GM21423 (cell line): ENCODE measurements around the gene EPB41L4A.

ENCODE experiments used
- ATAC-seq: cut with Tn5 transposase; IDR thresholded peaks from one replicate; pipeline ENCODE4 v1.9.1; 2021; ENCODE audit warnings: mild to moderate bottlenecking, moderate library complexity; ENCODE audit not compliant: unreplicated experiment

EPB41L4A gene

DNA sequence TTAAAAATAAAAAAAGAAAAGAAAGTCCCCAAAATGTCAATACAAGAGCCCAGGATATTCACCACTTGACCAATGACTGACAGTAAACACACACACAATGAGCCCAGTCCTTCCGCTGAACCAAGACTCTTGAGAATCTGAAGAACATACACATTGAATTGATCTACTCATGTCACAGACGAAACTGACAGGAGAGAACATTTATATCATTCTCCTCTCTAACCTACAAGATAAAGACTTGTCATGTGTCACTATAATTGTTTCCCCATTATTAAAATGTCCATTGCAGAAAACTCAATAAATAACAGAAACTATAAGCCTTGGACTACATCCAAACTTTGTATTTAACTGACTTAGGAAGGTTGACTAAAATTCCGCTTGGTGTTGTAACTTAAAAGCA, 296.7 kb downstream of the EPB41L4A start:
- no peak for ATAC-seq

DNA sequence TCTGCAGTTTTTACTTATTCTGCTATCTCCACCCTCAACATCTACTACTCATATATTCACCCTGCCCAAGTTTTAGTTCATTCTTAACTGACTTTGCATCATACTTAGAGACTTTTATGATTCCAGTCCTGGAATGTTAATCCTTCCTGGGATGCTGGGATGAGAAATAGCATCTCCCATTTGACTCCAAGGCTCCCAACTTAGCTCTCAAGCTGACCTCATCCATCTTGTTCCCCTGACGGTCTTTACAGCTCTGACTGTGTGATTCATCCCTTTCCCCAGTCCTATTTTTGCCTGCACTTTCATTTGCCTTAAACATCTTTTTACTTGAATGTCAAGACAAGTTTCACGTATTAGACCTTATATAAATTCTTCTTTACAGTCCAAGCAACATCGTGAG, 297.8 kb downstream of the EPB41L4A start:
- no peak for ATAC-seq

DNA sequence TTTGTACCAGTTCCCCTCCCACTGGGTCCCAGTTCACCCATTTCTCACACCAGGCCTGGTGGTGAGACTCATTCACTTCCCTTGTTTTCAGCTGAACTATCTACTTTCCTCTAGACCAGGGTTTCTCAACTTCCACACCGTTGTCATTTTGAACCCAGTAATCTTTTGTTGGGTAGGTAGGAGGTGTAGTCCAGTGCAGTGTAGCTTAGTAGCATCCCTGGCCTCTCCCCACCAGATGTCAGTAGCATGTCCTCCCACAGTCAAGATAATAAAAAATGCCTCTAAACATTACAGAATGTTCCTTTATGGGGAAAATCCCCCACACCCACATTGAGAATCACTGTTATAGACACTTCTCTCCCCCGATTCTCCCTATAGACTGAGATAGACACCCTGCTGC, 299.1 kb downstream of the EPB41L4A start:
- peak; percentile 25 for ATAC-seq

DNA sequence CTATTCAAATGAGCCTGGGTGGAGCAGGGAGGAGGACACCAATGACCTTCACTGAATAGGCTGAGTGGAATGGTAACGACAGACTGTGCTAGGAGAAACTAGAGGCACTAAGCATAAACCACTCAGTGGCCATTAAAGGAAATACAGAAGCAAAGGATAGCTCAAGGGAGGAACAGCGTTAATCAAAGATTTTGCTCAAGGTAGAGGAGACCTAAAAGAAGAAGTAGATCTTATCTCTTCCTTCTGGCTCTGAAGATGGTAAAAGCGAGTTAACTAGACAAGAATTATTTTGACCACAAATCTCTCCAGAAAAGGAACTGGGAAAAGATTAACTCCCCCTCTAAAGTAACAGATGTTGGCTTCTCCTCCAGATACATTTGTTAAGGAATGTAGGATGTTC, 299.6 kb downstream of the EPB41L4A start:
- ATAC-seq, result peak; percentile 47

DNA sequence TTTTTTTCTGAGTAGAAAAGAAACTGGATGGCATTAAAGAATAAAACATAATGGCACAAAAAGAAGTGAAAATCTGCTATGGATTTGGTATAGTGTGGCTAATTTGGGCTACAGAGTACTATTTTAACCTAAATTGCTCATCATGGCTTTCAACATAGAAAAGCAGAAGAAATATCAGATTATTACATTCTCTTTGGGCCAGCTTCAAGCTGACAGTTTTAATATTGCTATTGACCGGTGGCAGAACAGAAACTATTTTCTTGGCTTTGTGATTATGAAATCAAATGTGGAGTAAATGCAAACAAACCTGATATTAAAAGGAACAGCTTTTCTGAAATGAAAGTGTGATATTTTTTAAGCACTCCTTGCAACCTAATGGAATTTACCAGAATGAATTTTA, 301.5 kb downstream of the EPB41L4A start:
- ATAC-seq, result no peak

DNA sequence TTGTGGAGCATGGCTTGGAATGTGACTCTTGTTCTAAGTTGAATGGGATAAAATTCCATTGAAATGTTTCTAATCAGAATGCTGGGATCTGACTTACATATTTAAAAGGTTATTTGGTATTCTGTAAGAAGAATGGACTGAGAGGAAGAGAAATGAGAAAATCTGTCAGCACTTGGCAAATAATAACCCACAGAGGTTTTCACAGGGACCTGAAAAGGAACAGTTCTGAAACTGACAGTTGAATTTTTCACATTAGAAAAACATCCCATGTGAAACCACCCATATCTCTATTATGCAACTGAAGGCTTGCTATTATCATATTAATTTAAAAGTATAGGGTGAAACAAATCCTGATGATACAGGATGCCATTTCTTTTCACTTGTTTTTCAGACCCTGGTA, 302.7 kb downstream of the EPB41L4A start:
- ATAC-seq, result peak; percentile 63

DNA sequence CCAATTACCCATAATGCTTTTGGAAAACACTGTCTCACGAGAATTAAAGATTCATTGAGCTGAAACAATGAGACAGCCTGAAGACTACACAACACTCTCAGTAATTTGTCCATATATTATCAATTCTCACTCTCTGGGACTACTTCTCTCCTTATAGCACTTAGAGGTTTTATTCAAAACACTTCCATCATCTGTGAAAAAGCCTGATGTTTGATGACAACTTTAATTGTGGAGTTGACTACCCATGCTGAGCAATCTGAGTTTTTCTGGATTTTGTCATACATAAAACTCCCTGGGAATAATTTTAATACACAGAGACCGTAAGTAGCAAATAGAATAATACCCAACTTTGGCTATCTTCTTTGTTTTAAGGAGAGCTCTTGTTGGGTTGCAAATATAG, 305.5 kb downstream of the EPB41L4A start:
- no peak for ATAC-seq
